H7 (cell line): ENCODE measurements around the gene FTO. TPM values are rescaled to one million over a fixed set of nuclear protein-coding genes. Genes with fewer than 3 reads are reported as not detected.
"Not testable (repeated sequence)": the region's sequence is repeated elsewhere in the genome, so short reads cannot be mapped to it uniquely, and the experiment has no call there.

ENCODE experiments used
- DNase-seq: peaks from one replicate; pipeline ENCODE4 v3.0.0; 2012
- H3K27me3 ChIP-seq: 2 replicates; pipeline ENCODE4 v1.6.0; 2011; ENCODE audit warnings: mild to moderate bottlenecking, low read length; ENCODE audit not compliant: control insufficient read depth, insufficient read depth
- H3K36me3 ChIP-seq: replicated peaks from 2 replicates; pipeline ENCODE4 v1.5.1; 2011; ENCODE audit warnings: low read length; ENCODE audit not compliant: control insufficient read depth, insufficient read depth
- H3K4me3 ChIP-seq: 2 replicates; pipeline ENCODE4 v1.5.1; 2011; ENCODE audit warnings: low read depth, mild to moderate bottlenecking, control low read depth, low read length, moderate library complexity; ENCODE audit not compliant: insufficient read depth
- total RNA-seq: library from RNA; depleted of rRNA; stranded (reverse); fragments of >200 nt; shearing (Covaris generic); gene quantifications from 2 replicates; pipeline ENCODE4 v1.2.3, GENCODE V29; 2014

Gene FTO
- total RNA-seq, 1 experiment from 2014 or later: 55.3 TPM

GRCh38 chr16:53884748-53885147 is 180.8 kb downstream of the FTO start:
- Histone ChIP-seq H3K27me3 (no peaks in the 10 kb centered on the region), H3K4me3 (no peak overlapping the region), H3K36me3 (no peaks in the 10 kb centered on the region; the same call in none of the 2 replicates)
- DNase-seq: no peak

- DNase-seq: no peak
- Histone ChIP-seq H3K36me3 (no peaks in the 10 kb centered on the region), H3K27me3 (no peaks in the 10 kb centered on the region), H3K4me3 (no peak overlapping the region)
Observed at GRCh38 chr16:53886482-53887378, 182.8 kb downstream of the FTO start.

- no peak for DNase-seq
- H3K4me3 ChIP-seq: no peak overlapping the region
- H3K36me3 ChIP-seq: no peaks in the 10 kb centered on the region
- no peaks in the 10 kb centered on the region for H3K27me3 ChIP-seq
Observed at GRCh38 chr16:53888222-53888621, 184.3 kb downstream of the FTO start.

DNA sequence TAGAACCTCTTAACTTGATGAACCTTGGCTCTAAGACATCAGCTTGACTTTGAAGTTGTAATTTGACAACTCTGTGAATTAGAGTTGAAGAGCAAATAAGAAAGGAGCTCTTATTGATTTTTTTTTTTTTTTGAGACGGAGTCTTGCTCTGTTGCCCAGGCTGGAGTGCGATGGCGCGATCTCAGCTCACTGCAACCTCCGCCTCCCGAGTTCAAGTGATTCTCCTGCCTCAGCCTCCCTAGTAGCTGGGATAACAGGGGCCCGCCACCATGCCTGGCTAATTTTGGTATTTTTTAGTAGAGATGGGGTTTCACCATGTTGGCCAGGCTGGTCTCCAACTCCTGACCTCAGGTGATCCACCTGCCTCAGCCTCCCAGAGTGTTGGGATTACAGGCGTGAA is 186.9 kb downstream of the FTO start:
- not testable (repeated sequence) for H3K27me3 ChIP-seq, H3K36me3 ChIP-seq, DNase-seq, H3K4me3 ChIP-seq

DNA sequence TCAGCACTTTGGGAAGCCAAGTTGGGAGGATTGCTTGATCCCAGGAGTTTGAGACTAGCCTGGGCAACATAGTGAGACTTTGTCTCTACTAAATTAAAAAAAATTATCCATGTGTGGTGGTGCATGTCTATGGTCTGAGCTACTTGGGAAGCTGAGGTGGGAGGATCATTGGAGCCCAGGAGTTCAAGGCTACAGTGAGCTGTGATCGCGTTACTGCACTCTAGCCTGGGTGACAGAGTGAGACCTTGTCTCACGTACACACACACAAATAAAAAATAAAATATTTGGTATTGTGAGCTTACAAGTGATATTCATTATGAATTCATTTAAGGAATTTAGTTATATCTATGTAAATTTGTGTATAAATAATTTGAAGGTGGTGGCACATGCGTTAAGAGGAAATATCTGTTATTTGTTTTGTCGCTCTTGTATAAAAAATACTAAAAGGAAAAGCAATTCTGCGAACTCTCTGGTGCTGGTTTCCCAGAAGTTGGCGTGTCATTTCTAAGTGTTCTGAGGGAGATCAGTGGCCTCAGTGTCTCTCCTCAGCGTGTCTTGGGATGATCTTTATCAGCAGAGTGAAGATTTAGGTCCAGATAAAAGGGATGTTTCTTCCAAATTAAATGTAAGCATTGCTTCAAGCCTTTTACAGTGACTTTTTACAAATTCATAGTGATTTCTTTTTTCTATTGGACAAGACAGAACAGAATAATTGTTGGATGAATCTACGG is 187.6 kb downstream of the FTO start:
- Histone ChIP-seq H3K4me3 (no peak overlapping the region), H3K27me3 (no peaks in the 10 kb centered on the region), H3K36me3 (no peaks in the 10 kb centered on the region)
- no peak for DNase-seq

GRCh38 chr16:53892155-53892554 is 188.2 kb downstream of the FTO start:
- DNase-seq: peak; percentile 23
- Histone ChIP-seq H3K36me3 (no peaks in the 10 kb centered on the region), H3K4me3 (no peak overlapping the region), H3K27me3 (no peaks in the 10 kb centered on the region)

DNA sequence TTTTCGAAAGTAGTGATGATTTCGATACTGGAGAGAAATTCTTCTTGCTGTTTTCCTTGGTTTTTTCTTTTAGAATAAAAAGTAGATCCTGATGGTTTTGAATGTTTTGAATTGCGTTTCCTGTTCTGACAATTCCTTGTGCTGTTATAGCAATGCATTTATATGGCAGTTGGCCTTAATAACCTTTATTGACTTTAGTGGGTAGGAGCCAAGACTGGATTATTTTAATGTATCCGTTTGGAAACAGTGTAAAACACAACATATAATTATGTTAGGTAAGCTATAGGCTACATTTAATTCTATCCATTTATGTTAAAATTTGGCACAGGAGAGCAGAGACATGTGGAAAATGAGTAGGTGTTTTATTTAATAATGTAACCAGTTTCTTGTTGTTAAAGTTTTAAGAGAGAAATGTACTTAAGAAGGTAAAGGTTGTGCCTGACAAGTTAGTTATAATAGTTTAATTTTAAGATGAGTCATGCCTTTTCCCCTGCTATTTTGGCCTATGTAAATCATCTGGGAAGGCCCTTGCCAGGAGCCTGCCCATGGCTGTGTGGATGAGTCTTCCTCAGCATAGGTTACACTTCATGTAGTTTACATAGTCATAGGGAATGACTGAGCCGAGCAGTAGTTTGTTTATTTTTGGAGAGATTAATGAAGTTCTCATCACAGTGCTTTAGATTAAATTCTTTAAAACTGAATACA is 189.9 kb downstream of the FTO start:
- no peaks in the 10 kb centered on the region for H3K27me3 ChIP-seq
- no peak for DNase-seq
- H3K4me3 ChIP-seq: no peak overlapping the region
- H3K36me3 ChIP-seq: no peaks in the 10 kb centered on the region

DNA sequence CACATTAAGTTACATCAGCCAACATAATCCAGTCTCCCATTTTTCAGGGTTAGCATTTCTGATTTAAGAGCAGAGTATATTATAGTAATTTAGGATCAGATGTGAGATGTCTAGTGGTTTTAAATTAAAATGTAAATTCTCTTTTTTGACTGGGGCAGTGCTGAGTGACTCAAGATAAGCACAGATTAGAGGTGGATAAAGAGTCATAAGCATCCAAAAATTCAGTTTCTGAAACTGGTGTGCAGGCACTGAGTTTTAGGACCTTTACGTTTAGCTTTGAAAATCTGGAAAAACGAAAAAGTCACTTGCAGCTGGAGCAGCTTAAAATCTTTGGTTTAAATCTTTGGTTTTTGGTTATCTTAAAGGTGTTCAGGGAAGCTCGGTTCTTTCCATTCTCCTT is 190.7 kb downstream of the FTO start:
- no peak overlapping the region for H3K4me3 ChIP-seq
- DNase-seq: no peak
- no peaks in the 10 kb centered on the region for H3K27me3 ChIP-seq
- no peaks in the 10 kb centered on the region for H3K36me3 ChIP-seq

GRCh38 chr16:53895433-53895832 is 191.5 kb downstream of the FTO start:
- H3K36me3 ChIP-seq: no peaks in the 10 kb centered on the region
- no peak for DNase-seq

GRCh38 chr16:53895851-53896250 is 191.9 kb downstream of the FTO start:
- DNase-seq: no peak
- H3K27me3 ChIP-seq: no peaks in the 10 kb centered on the region
- H3K36me3 ChIP-seq: no peaks in the 10 kb centered on the region
- no peak overlapping the region for H3K4me3 ChIP-seq

More at GRCh38 chr16:53895433-53895832, 191.5 kb downstream of the FTO start:
- no peaks in the 10 kb centered on the region for H3K27me3 ChIP-seq
- H3K4me3 ChIP-seq: no peak overlapping the region

DNA sequence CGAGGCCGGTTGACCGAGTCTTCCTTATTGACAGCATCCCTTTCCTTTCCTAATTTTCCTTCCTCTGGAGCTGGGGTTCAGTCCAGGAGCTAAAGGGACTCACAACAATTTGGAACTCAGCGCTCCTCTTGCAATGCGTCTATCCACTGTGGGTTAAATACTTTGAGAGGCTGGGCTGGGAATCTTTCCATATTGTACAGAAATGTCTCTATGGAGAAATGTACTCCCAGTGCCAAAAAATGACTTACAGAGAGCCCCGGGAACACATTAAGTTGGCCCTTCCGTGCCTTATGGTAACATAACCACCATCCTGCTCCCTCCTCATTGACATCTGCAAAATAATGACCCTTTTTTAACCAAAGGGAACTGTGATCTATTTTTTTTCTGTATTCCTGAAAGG is 192.8 kb downstream of the FTO start:
- no peak overlapping the region for H3K4me3 ChIP-seq
- no peaks in the 10 kb centered on the region for H3K27me3 ChIP-seq
- no peak for DNase-seq
- no peaks in the 10 kb centered on the region for H3K36me3 ChIP-seq

DNA sequence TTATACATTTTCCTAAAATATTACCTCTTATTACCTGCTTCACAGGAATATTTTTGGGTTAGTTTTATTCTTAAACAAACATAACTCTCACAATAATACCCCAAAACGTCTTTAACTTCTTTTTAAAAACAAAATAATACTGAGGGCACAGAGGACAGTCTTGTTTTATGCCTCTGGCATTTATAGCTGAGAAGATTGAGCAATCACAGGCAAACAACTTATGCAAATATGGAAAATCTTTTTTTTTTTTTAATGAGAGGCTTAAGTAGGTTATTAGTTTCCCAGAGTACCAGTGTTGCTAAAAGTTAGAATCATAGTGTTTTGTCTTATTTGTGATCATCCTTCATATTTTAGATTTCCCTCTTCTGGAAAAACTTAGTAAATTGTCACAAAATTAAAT is 195.0 kb downstream of the FTO start:
- H3K4me3 ChIP-seq: no peak overlapping the region
- no peaks in the 10 kb centered on the region for H3K36me3 ChIP-seq
- no peak for DNase-seq
- H3K27me3 ChIP-seq: no peaks in the 10 kb centered on the region

- Histone ChIP-seq H3K36me3 (no peaks in the 10 kb centered on the region), H3K4me3 (no peak overlapping the region), H3K27me3 (no peaks in the 10 kb centered on the region)
- no peak for DNase-seq
Observed at GRCh38 chr16:53899431-53899830, 195.5 kb downstream of the FTO start.

GRCh38 chr16:53900667-53901066 is 196.7 kb downstream of the FTO start:
- Histone ChIP-seq H3K27me3 (no peaks in the 10 kb centered on the region), H3K4me3 (no peak overlapping the region), H3K36me3 (no peaks in the 10 kb centered on the region)
- no peak for DNase-seq

- Histone ChIP-seq H3K36me3 (no peaks in the 10 kb centered on the region), H3K4me3 (no peak overlapping the region), H3K27me3 (no peaks in the 10 kb centered on the region)
- no peak for DNase-seq
Observed at GRCh38 chr16:53901408-53901807, 197.5 kb downstream of the FTO start.
